ENCODE results near the gene F7. TPM values are rescaled to one million over a fixed set of nuclear protein-coding genes. Genes with fewer than 3 reads are reported as not detected.
"Not testable (repeated sequence)": the region's sequence is repeated elsewhere in the genome, so short reads cannot be mapped to it uniquely, and the experiment has no call there.

The F7 gene
- total and polyA plus RNA-seq, 2 donors (not counting 3 experiments of a cell fraction or from before 2014, with no cell fraction given), result not detected

DNA sequence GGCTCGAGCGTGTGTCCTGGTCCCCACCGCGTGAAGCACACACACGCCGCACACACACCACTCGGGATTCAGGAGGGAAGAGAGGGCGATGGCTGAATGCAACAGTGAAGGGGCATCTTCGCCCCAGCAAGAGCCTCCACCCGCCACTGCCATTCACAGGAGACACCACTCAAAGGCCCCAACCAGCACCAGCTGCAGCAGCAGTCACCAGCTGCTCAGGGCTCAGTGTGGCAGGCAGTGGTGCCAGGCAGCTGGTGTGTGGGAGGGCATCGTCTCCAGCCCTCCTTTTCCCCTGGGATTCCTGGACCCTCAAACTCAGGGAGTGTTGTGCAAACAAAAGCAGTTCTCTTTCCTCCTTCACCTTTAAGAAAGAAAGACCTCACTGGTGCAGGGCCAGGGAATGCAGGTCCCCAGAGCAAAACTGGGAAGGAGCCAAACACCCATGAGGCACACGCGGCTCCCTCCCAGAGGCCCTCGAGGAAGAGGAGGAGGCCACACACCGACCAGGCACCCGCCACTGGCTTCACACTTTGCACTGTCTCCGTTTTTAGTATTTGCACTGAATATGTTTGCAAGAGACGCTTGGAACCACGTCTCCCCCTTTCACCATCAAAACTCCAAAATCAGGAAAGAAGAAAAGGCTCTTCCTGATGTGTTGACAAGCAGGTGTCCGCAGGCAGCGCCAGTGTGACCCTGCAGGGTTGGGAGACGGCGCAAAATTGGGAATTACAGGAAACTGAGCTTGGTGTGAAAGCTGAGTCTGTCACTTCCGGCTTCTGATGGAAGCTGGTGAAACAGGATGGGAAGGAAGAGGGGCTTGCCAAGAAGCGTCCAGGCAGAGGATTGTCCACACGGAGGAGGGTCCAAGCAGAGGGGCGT lies 26.4 kb upstream of the F7 start:
- no TSS peak for BruUV-seq (replicated peaks)

GRCh38 chr13:113079781-113080080 lies 25.9 kb upstream of the F7 start:
- H3K36me3 ChIP-seq (ENCODE audit: control insufficient read depth in 2 of 2, extremely low read depth in 1 of 2, insufficient read depth in 2 of 2, low read length in 2 of 2); H3K4me3 ChIP-seq (replicated peaks in 1 of 3; ENCODE audit: insufficient read depth in 1 of 3, low read depth in 1 of 3, low read length in 3 of 3); intact Hi-C loops (cut with micrococcal nuclease); H2AFZ ChIP-seq (ENCODE audit: low read depth, low read length); BruUV-seq (replicated peaks); DNase-seq (ENCODE audit: low read depth, low spot score); H3K27me3 ChIP-seq (ENCODE audit: control insufficient read depth in 2 of 2, insufficient read depth in 2 of 2, low read length in 2 of 2); H3K27ac ChIP-seq (ENCODE audit: insufficient read depth, low read depth, low read length); H3K9ac ChIP-seq (replicated peaks; ENCODE audit: extremely low read depth, insufficient read depth, low read length); CTCF ChIA-PET; H3K4me1 ChIP-seq (ENCODE audit: control insufficient read depth, extremely low read depth, insufficient read depth, low read length); POLR2A ChIA-PET; H3K9me3 ChIP-seq (replicated peaks; ENCODE audit: control insufficient read depth, insufficient read depth, low read length); H3K9me1 ChIP-seq (replicated peaks; ENCODE audit: control insufficient read depth, extremely low read depth, insufficient read depth, low read length); H3K4me2 ChIP-seq (ENCODE audit: insufficient read depth, low read length); FAIRE-seq; H3K79me2 ChIP-seq (ENCODE audit: control insufficient read depth, insufficient read depth, low read length); H4K20me1 ChIP-seq (replicated peaks; ENCODE audit: control insufficient read depth, extremely low read depth, insufficient read depth, low read length); dilution Hi-C loops (cut with MboI; ENCODE audit: extremely low pct_ligation_motif_present, low sequenced_read_pairs): not testable (repeated sequence)

More for the DNA sequence above, 26.4 kb upstream of the F7 start:
- no peak overlapping the region for H3K4me3 ChIP-seq (replicated peaks in 1 of 3; ENCODE audit: insufficient read depth in 1 of 3, low read depth in 1 of 3, low read length in 3 of 3)
- FAIRE-seq, result no peak
- H3K9me1 ChIP-seq (replicated peaks; ENCODE audit: control insufficient read depth, extremely low read depth, insufficient read depth, low read length), result no peaks in the 10 kb centered on the region
- H3K9me3 ChIP-seq (replicated peaks; ENCODE audit: control insufficient read depth, insufficient read depth, low read length), result no peaks in the 10 kb centered on the region
- POLR2A ChIA-PET, result no interaction called here
- H3K9ac ChIP-seq (replicated peaks; ENCODE audit: extremely low read depth, insufficient read depth, low read length), result no peak overlapping the region
- CTCF ChIA-PET, result no interaction called here
- DNase-seq (ENCODE audit: low read depth, low spot score), result no peak
- no peak overlapping the region for H3K4me2 ChIP-seq (ENCODE audit: insufficient read depth, low read length)
- H3K4me1 ChIP-seq (ENCODE audit: control insufficient read depth, extremely low read depth, insufficient read depth, low read length), result no peaks in the 10 kb centered on the region
- no peak for TF ChIP-seq POLR2A (IDR thresholded peaks at IDR 0.05; ENCODE audit: low read depth, low read length)
- TF ChIP-seq EZH2 (IDR thresholded peaks at IDR 0.05; ENCODE audit: borderline replicate concordance, low read depth, low read length, severe bottlenecking), result no peak
- no peak for TF ChIP-seq MAX (IDR thresholded peaks at IDR 0.05; ENCODE audit: insufficient read depth, insufficient read length)
- no peaks in the 10 kb centered on the region for H3K36me3 ChIP-seq (ENCODE audit: control insufficient read depth in 2 of 2, extremely low read depth in 1 of 2, insufficient read depth in 2 of 2, low read length in 2 of 2)
- dilution Hi-C loops (cut with MboI; ENCODE audit: extremely low pct_ligation_motif_present, low sequenced_read_pairs), result no loop called here
- H3K27me3 ChIP-seq (ENCODE audit: control insufficient read depth in 2 of 2, insufficient read depth in 2 of 2, low read length in 2 of 2), result no peaks in the 10 kb centered on the region
- H3K79me2 ChIP-seq (ENCODE audit: control insufficient read depth, insufficient read depth, low read length), result no peaks in the 10 kb centered on the region
- no peak overlapping the region for H3K27ac ChIP-seq (ENCODE audit: insufficient read depth, low read depth, low read length)
- intact Hi-C loops (cut with micrococcal nuclease), result no loop called here
- H2AFZ ChIP-seq (ENCODE audit: low read depth, low read length), result no peak overlapping the region
- H4K20me1 ChIP-seq (replicated peaks; ENCODE audit: control insufficient read depth, extremely low read depth, insufficient read depth, low read length), result no peaks in the 10 kb centered on the region
